ENCODE results near the gene THY1. TPM values are rescaled to one million over a fixed set of nuclear protein-coding genes. Genes with fewer than 3 reads are reported as not detected.
"Not testable (repeated sequence)": the region's sequence is repeated elsewhere in the genome, so short reads cannot be mapped to it uniquely, and the experiment has no call there.

The THY1 gene
- total and polyA plus RNA-seq, 4 experiments from 2014 or later = not detected

DNA sequence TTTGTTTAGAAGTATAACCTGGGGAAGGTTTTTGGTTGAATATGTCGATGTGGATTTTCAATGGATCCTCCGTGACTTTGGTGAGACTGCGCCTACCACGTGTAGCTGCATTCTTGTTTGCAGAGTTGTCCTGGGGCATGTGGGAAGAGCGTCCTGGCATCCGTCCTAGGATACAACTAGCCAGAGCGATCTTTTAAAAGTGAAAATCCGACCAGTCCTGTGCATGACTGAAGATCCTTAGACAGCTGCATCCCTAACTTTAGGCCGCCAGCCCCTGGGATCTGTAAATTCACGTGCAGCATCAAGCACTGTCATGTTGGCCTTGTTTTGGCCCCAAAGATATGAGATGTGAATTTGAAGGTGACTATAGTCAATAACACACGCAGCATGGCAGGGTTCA, 22.4 kb upstream of the THY1 start:
- CTCF ChIA-PET (ENCODE audit: partially characterized antibody) = no interaction called here
- DNase-seq = no peak
- Histone ChIP-seq H3K27me3 (ENCODE audit: insufficient read depth, low read length) (no peaks in the 10 kb centered on the region), H3K36me3 (ENCODE audit: insufficient read depth, low read length) (no peaks in the 10 kb centered on the region), H3K27ac (ENCODE audit: low read depth, low read length) (no peak overlapping the region), H3K4me3 (ENCODE audit: low read length in 2 of 2) (no peak overlapping the region), H3K9me3 (ENCODE audit: control insufficient read depth in 1 of 2, low read length in 2 of 2) (no peaks in the 10 kb centered on the region), H3K4me1 (ENCODE audit: insufficient read depth, low read length) (peaks cover 6% of the 10 kb centered on the region)
- Mint-ChIP-seq H3K27me3 (peaks cover 18 to 20% of the 10 kb centered on the region in 2 donors), H3K36me3 (peaks cover 0 to 1% of the 10 kb centered on the region in 2 donors), H3K4me3 (no peak overlapping the region), H3K9me3 (no peaks in the 10 kb centered on the region), H3K27ac (no peak overlapping the region), H3K4me1 (peaks cover 4 to 14% (median 9%) of the 10 kb centered on the region in 4 donors)
- POLR2A ChIA-PET (ENCODE audit: partially characterized antibody) = no interaction called here
- intact Hi-C loops (cut with micrococcal nuclease) = no loop called here

DNA sequence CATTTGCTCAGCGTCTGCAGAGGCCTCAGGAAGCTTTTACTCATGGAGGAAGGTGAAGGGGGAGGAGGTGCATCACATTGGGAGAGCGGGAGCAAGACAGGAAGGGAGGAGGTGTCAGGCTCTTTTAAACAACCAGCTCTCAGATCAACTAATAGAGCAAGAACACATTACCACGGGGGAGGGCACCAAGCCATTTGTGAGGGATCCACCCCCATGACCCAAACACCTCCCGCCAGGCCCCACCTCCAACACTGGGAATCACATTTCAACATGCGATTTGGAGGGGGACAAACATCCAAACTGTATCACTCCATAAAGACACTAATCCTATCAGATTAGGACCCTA, 18.9 kb upstream of the THY1 start:
- no peaks in the 10 kb centered on the region for H3K27me3 ChIP-seq (ENCODE audit: insufficient read depth, low read length)
- Mint-ChIP-seq H3K27ac (no peak overlapping the region), H3K36me3 (peaks cover 0 to 3% of the 10 kb centered on the region in 2 donors), H3K9me3 (peaks cover 0 to 8% (median 4%) of the 10 kb centered on the region in 8 donors), H3K4me3 (no peak overlapping the region), H3K27me3 (peaks cover 16 to 21% of the 10 kb centered on the region in 2 donors), H3K4me1 (peaks cover 4 to 14% (median 9%) of the 10 kb centered on the region in 4 donors)
- H3K36me3 ChIP-seq (ENCODE audit: insufficient read depth, low read length) = no peaks in the 10 kb centered on the region
- ChIA-PET CTCF (ENCODE audit: partially characterized antibody) (no interaction called here), POLR2A (ENCODE audit: partially characterized antibody) (no interaction called here)
- no peak overlapping the region for H3K4me3 ChIP-seq (ENCODE audit: low read length in 2 of 2)
- no peak overlapping the region for H3K27ac ChIP-seq (ENCODE audit: low read depth, low read length)
- H3K9me3 ChIP-seq (ENCODE audit: control insufficient read depth in 1 of 2, low read length in 2 of 2) = no peaks in the 10 kb centered on the region
- no peak for DNase-seq
- intact Hi-C loops (cut with micrococcal nuclease) = no loop called here
- peaks cover 6% of the 10 kb centered on the region for H3K4me1 ChIP-seq (ENCODE audit: insufficient read depth, low read length)

DNA sequence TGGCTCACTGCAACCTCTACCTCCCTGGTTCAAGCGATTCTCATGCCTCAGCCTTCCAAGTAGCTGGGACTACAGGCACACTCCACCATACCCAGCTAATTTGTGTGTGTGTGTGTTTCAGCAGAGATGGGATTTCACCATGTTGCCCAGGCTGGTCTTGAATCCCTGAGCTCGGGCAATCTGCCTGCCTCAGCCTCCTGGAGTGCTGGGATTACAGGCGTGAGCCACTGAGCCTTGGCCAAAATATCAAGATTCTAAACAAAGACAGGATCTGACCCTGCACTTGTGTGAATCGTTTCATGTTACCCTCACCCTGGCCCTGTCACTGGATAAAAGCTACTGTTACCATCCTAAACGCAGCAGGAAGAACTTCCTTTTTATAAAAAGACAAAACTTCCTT, 15.6 kb upstream of the THY1 start:
- intact Hi-C loops (cut with micrococcal nuclease) = no loop called here
- Histone ChIP-seq H3K4me3 (ENCODE audit: low read length in 2 of 2) (no peak overlapping the region), H3K27ac (ENCODE audit: low read depth, low read length) (no peak overlapping the region), H3K36me3 (ENCODE audit: insufficient read depth, low read length) (no peaks in the 10 kb centered on the region), H3K4me1 (ENCODE audit: insufficient read depth, low read length) (peaks cover 6% of the 10 kb centered on the region), H3K27me3 (ENCODE audit: insufficient read depth, low read length) (no peaks in the 10 kb centered on the region), H3K9me3 (ENCODE audit: control insufficient read depth in 1 of 2, low read length in 2 of 2) (no peaks in the 10 kb centered on the region)
- H3K27me3 Mint-ChIP-seq = peaks cover 10 to 13% of the 10 kb centered on the region in 2 donors
- peaks cover 3 to 5% of the 10 kb centered on the region in 2 donors for H3K36me3 Mint-ChIP-seq
- H3K4me3 Mint-ChIP-seq = no peak overlapping the region
- no peak overlapping the region for H3K27ac Mint-ChIP-seq
- H3K4me1 Mint-ChIP-seq = peaks cover 4 to 14% (median 9%) of the 10 kb centered on the region in 4 donors
- peaks cover 0 to 12% (median 5%) of the 10 kb centered on the region in 8 donors for H3K9me3 Mint-ChIP-seq
- DNase-seq = no peak
- CTCF ChIA-PET (ENCODE audit: partially characterized antibody) = no interaction called here
- POLR2A ChIA-PET (ENCODE audit: partially characterized antibody) = no interaction called here

DNA sequence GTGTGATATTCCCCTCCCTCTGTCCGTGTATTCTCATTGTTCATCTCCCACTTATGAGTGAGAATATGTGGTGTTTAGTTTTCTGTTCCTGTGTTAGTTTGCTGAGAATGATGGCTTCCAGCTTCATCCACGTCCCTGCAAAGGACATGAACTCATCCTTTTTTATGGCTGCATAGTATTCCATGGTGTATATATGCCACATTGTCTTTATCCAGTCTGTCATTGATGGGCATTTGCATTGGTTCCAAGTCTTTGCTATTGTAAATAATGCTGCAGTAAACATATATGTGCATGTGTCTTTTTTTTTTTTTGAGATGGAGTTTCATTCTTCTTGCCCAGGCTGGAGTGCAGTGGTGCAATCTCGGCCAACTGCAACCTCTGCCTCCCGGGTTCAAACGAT, 14.5 kb upstream of the THY1 start:
- DNase-seq; H3K27ac ChIP-seq (ENCODE audit: low read depth, low read length); H3K9me3 ChIP-seq (ENCODE audit: control insufficient read depth in 1 of 2, low read length in 2 of 2); POLR2A ChIA-PET (ENCODE audit: partially characterized antibody); H3K27ac Mint-ChIP-seq; intact Hi-C loops (cut with micrococcal nuclease); H3K27me3 ChIP-seq (ENCODE audit: insufficient read depth, low read length); CTCF ChIA-PET (ENCODE audit: partially characterized antibody); H3K4me3 Mint-ChIP-seq; H3K36me3 Mint-ChIP-seq; H3K4me1 ChIP-seq (ENCODE audit: insufficient read depth, low read length); H3K36me3 ChIP-seq (ENCODE audit: insufficient read depth, low read length); H3K4me3 ChIP-seq (ENCODE audit: low read length in 2 of 2): not testable (repeated sequence)
- Mint-ChIP-seq H3K9me3 (peaks cover 0 to 12% (median 5%) of the 10 kb centered on the region in 8 donors), H3K27me3 (peaks cover 6 to 11% of the 10 kb centered on the region in 2 donors), H3K4me1 (peaks cover 4 to 10% (median 8%) of the 10 kb centered on the region in 4 donors)

DNA sequence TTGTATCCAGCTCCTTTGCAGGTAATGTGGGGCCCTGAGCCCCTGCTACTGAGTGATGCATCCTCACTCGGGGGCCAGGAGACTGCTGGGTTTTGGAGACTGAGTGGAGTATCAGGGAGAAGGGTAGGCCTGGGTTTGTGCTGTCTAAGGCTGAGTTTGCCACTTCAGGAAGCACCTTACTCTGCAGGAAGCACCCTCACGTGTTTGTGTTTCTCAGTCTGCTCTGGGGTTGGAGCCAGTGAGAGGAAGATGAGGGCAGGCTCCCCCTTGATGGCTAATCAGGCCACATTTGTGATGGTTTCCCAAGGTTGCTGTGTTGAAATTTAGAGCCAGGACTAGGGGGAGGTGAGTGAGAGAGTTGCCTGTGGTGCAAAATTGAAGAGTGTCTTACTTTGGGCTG, 13.7 kb upstream of the THY1 start:
- H3K9me3 ChIP-seq (ENCODE audit: control insufficient read depth in 1 of 2, low read length in 2 of 2) = no peaks in the 10 kb centered on the region
- H3K9me3 Mint-ChIP-seq = peaks cover 0 to 12% (median 5%) of the 10 kb centered on the region in 8 donors
- DNase-seq = no peak
- no peak overlapping the region for H3K27ac ChIP-seq (ENCODE audit: low read depth, low read length)
- peaks cover 4 to 10% (median 7%) of the 10 kb centered on the region in 4 donors for H3K4me1 Mint-ChIP-seq
- CTCF ChIA-PET (ENCODE audit: partially characterized antibody) = no interaction called here
- H3K27me3 ChIP-seq (ENCODE audit: insufficient read depth, low read length) = no peaks in the 10 kb centered on the region
- intact Hi-C loops (cut with micrococcal nuclease) = no loop called here
- no peak overlapping the region for H3K27ac Mint-ChIP-seq
- no peaks in the 10 kb centered on the region for H3K36me3 ChIP-seq (ENCODE audit: insufficient read depth, low read length)
- POLR2A ChIA-PET (ENCODE audit: partially characterized antibody) = no interaction called here
- H3K4me1 ChIP-seq (ENCODE audit: insufficient read depth, low read length) = peaks cover 6% of the 10 kb centered on the region
- H3K36me3 Mint-ChIP-seq = peaks cover 3 to 5% of the 10 kb centered on the region in 2 donors
- peaks cover 6 to 14% of the 10 kb centered on the region in 2 donors for H3K27me3 Mint-ChIP-seq
- H3K4me3 ChIP-seq (ENCODE audit: low read length in 2 of 2) = no peak overlapping the region
- no peak overlapping the region for H3K4me3 Mint-ChIP-seq

DNA sequence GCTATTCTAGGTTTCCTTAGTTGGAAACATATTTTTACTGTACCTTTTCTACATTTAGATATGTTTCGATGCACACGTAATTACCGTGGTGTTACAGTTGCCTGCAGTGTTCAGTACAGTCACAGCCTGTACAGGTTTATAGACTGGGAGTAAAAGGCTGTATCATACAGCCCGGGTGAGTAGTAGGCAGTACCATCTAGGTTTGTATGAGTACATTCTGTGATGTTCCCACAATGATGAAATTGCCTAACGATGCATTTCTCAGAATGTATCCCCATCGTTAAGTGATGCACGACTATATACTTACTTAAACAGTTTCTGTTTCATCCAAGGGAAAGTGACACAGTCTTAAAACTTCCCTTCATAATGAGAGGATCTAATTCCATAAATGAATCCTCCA, 13.1 kb upstream of the THY1 start:
- Histone ChIP-seq H3K4me3 (ENCODE audit: low read length in 2 of 2) (no peak overlapping the region), H3K27ac (ENCODE audit: low read depth, low read length) (no peak overlapping the region), H3K36me3 (ENCODE audit: insufficient read depth, low read length) (no peaks in the 10 kb centered on the region), H3K9me3 (ENCODE audit: control insufficient read depth in 1 of 2, low read length in 2 of 2) (no peaks in the 10 kb centered on the region), H3K4me1 (ENCODE audit: insufficient read depth, low read length) (peaks cover 4% of the 10 kb centered on the region), H3K27me3 (ENCODE audit: insufficient read depth, low read length) (no peaks in the 10 kb centered on the region)
- peaks cover 6 to 20% of the 10 kb centered on the region in 2 donors for H3K27me3 Mint-ChIP-seq
- H3K27ac Mint-ChIP-seq = no peak overlapping the region
- H3K36me3 Mint-ChIP-seq = peaks cover 3 to 5% of the 10 kb centered on the region in 2 donors
- no peak overlapping the region for H3K4me3 Mint-ChIP-seq
- intact Hi-C loops (cut with micrococcal nuclease) = no loop called here
- ChIA-PET CTCF (ENCODE audit: partially characterized antibody) (no interaction called here), POLR2A (ENCODE audit: partially characterized antibody) (no interaction called here)
- H3K4me1 Mint-ChIP-seq = peaks cover 4 to 5% (median 4%) of the 10 kb centered on the region in 4 donors
- no peak for DNase-seq
- peaks cover 0 to 12% (median 5%) of the 10 kb centered on the region in 8 donors for H3K9me3 Mint-ChIP-seq

DNA sequence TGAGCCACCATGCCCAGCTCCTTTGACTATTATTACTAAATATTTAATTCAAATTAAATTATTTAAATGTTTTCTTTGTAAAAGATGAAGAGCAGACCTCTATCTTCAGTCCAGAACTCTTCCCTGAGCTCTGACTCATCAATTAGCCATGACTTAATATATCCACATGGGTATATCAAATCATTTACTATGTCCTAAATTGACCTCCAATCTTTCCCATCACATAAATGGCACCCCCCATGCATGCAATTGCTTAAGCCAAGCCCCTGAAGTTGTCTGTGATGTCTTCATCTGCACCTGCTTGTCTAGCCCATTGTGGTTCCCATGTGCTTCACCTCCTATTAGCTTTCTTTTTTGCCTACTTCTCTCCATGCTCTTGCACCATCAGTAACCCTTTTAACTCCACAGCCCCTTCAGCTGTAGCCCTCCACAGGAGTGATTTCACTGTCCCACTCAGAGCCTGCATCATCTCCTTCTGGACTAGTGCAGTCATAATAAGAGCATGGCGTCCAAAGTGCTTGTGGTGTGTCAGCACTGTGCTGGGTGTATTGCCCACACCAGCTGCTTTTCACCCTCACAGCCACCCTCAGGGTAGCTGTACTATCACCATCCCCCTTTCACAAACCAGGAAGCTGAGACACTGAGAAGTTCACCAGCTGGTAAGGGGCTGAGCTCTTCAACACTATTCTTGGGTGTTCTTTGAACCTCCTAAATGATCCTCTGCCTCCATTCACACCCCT, 11.8 kb upstream of the THY1 start:
- Mint-ChIP-seq H3K36me3 (peaks cover 3 to 4% of the 10 kb centered on the region in 2 donors), H3K4me1 (no peaks in the 10 kb centered on the region), H3K27ac (no peak overlapping the region), H3K9me3 (peaks cover 0 to 12% (median 5%) of the 10 kb centered on the region in 8 donors), H3K27me3 (peaks cover 10 to 19% of the 10 kb centered on the region in 2 donors), H3K4me3 (no peak overlapping the region)
- H3K27ac ChIP-seq (ENCODE audit: low read depth, low read length) = no peak overlapping the region
- intact Hi-C loops (cut with micrococcal nuclease) = no loop called here
- POLR2A ChIA-PET (ENCODE audit: partially characterized antibody) = no interaction called here
- no peak for DNase-seq
- H3K27me3 ChIP-seq (ENCODE audit: insufficient read depth, low read length) = no peaks in the 10 kb centered on the region
- H3K36me3 ChIP-seq (ENCODE audit: insufficient read depth, low read length) = no peaks in the 10 kb centered on the region
- H3K4me3 ChIP-seq (ENCODE audit: low read length in 2 of 2) = no peak overlapping the region
- CTCF ChIA-PET (ENCODE audit: partially characterized antibody) = no interaction called here
- H3K9me3 ChIP-seq (ENCODE audit: control insufficient read depth in 1 of 2, low read length in 2 of 2) = no peaks in the 10 kb centered on the region
- H3K4me1 ChIP-seq (ENCODE audit: insufficient read depth, low read length) = no peaks in the 10 kb centered on the region

All from CD4-positive, alpha-beta memory T cell (primary cell).